Smooth muscle cell (in vitro differentiated cells): ENCODE measurements around the gene EEF2. TPM values are rescaled to one million over a fixed set of nuclear protein-coding genes. Genes with fewer than 3 reads are reported as not detected.
"Not testable (repeated sequence)": the region's sequence is repeated elsewhere in the genome, so short reads cannot be mapped to it uniquely, and the experiment has no call there.

ENCODE experiments used
- DNase-seq: peaks from one replicate; lab custom pipeline; 2025; ENCODE audit not compliant: unreplicated experiment; lab: John Stamatoyannopoulos, UW
- H2AFZ ChIP-seq: fragments of 200-600 bp; sonication (generic); 2 replicates; pipeline ENCODE4 v1.6.0; 2016; ENCODE audit warnings: antibody characterized with exemption, low read depth, mild to moderate bottlenecking
- H3F3A ChIP-seq: fragments of 200-600 bp; sonication (generic); 2 replicates; pipeline ENCODE4 v1.6.0; 2017; ENCODE audit warnings: antibody characterized with exemption, low read depth
- H3K27ac ChIP-seq: fragments of 200-600 bp; sonication (generic); 2 replicates; pipeline ENCODE4 v1.5.1; 2016; ENCODE audit warnings: low read depth, mild to moderate bottlenecking
- H3K27me3 ChIP-seq: fragments of 200-600 bp; sonication (generic); 2 replicates; pipeline ENCODE4 v1.6.1; 2016; ENCODE audit warnings: low read depth, mild to moderate bottlenecking
- H3K36me3 ChIP-seq: fragments of 200-600 bp; sonication (generic); 2 replicates; pipeline ENCODE4 v1.5.1; 2016; ENCODE audit warnings: low read depth
- H3K4me1 ChIP-seq: fragments of 200-600 bp; sonication (generic); 2 replicates; pipeline ENCODE4 v1.5.1; 2016; ENCODE audit warnings: low read depth
- H3K4me2 ChIP-seq: fragments of 200-600 bp; sonication (generic); 2 replicates; pipeline ENCODE4 v1.6.0; 2016; ENCODE audit warnings: mild to moderate bottlenecking
- H3K4me3 ChIP-seq: fragments of 200-600 bp; sonication (generic); 2 replicates; pipeline ENCODE4 v1.5.1; 2016; ENCODE audit warnings: mild to moderate bottlenecking
- H3K79me2 ChIP-seq: fragments of 200-600 bp; sonication (generic); 2 replicates; pipeline ENCODE4 v1.6.0; 2016; ENCODE audit warnings: low read depth, mild to moderate bottlenecking
- H3K9ac ChIP-seq: fragments of 200-600 bp; sonication (generic); 2 replicates; pipeline ENCODE4 v1.6.0; 2016; ENCODE audit warnings: low read depth
- H3K9me3 ChIP-seq: fragments of 200-600 bp; sonication (generic); replicated peaks from 2 replicates; pipeline ENCODE4 v1.5.1; 2016; ENCODE audit warnings: low read depth
- H4K20me1 ChIP-seq: fragments of 200-600 bp; sonication (generic); 2 replicates; pipeline ENCODE4 v1.6.0; 2016; ENCODE audit warnings: low read depth
- CTCF ChIP-seq: fragments of 200-600 bp; sonication (generic); IDR thresholded peaks from 2 replicates; pipeline ENCODE4 v1.5.1; 2017; ENCODE audit warnings: borderline replicate concordance, mild to moderate bottlenecking, antibody characterized with exemption; ENCODE audit not compliant: insufficient read depth, poor library complexity, severe bottlenecking
- WGBS: methylation state at CpG from one replicate; pipeline ENCODE4 v1.1.7; 2016; ENCODE audit warnings: low lambda C conversion rate; 5-methylcytosine and 5-hydroxymethylcytosine counted together
- polyA plus RNA-seq: library from polyadenylated mRNA; unstranded; fragments of >200 nt; fragmentation: Nextera tagmentation; extraction: Ambion mirVana; gene quantifications from 2 replicates; pipeline ENCODE4 v1.2.1, GENCODE V29; 2016
- total RNA-seq: library from RNA; depleted of rRNA; stranded (reverse); fragments of >200 nt; gene quantifications from 2 replicates; pipeline ENCODE4 v1.2.3, GENCODE V29; 2014

Gene EEF2
- total and polyA plus RNA-seq, 2 experiments from 2014 or later: 365 to 903 TPM

DNA sequence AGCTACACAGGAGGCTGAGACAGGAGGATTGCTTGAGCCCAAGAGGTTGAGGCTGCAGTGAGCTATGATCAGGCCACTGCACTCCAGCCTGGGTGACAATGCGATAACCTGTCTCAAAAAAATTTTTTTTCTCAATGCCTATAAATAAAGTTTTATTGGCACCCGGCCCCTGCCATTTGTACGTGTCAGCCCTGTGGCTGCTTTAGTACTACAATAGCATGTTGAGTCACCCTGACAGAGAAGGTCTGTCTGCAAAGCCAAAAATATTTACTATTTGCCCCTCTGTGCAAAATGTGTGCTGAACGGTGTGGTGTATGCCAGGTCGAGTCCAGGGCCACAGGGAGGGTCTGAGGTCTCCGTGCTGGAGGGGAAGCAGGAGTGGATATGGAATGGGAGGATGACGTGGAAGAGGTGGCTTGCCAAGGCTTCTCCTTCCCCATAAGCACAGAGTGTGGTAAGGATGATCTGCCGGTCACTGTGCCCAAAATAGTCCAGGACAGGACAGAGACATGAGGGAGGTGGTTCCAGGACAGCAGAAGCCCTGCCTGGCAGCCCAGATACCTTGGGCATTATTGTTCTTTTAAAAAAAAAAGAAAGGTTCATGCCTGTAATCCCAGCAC is 42.4 kb downstream of the EEF2 start:
- Histone ChIP-seq H3K79me2 (no peaks in the 10 kb centered on the region), H3F3A (no peaks in the 10 kb centered on the region), H3K9me3 (no peaks in the 10 kb centered on the region), H2AFZ (no peak overlapping the region), H3K4me2 (no peak overlapping the region), H3K4me1 (no peaks in the 10 kb centered on the region), H4K20me1 (no peaks in the 10 kb centered on the region), H3K36me3 (no peaks in the 10 kb centered on the region), H3K9ac (no peak overlapping the region), H3K27ac (no peak overlapping the region), H3K4me3 (no peak overlapping the region), H3K27me3 (no peaks in the 10 kb centered on the region)
- no peak for TF ChIP-seq CTCF
- DNase-seq: no peak
- 94% methylated on average over 8 of the region's 8 CpGs for WGBS

- H2AFZ ChIP-seq, H4K20me1 ChIP-seq, H3K9ac ChIP-seq, H3K27ac ChIP-seq, H3K9me3 ChIP-seq, DNase-seq, H3K4me2 ChIP-seq, H3K4me3 ChIP-seq, H3K79me2 ChIP-seq, H3K36me3 ChIP-seq, H3F3A ChIP-seq, H3K4me1 ChIP-seq: not testable (repeated sequence)
- 90% methylated on average over 9 of the region's 22 CpGs for WGBS
- peaks cover 24% of the 10 kb centered on the region for H3K27me3 ChIP-seq
These were observed 46.8 kb downstream of the EEF2 start for GRCh38 chr19:3938300-3938950.

- Histone ChIP-seq H3K79me2 (no peaks in the 10 kb centered on the region), H2AFZ (no peak overlapping the region), H3K27ac (no peak overlapping the region), H3K27me3 (peaks cover 35% of the 10 kb centered on the region), H3K36me3 (no peaks in the 10 kb centered on the region), H3K4me2 (no peak overlapping the region), H4K20me1 (no peaks in the 10 kb centered on the region), H3K4me1 (peaks cover 7% of the 10 kb centered on the region), H3K9me3 (no peaks in the 10 kb centered on the region), H3K4me3 (no peak overlapping the region), H3F3A (no peaks in the 10 kb centered on the region), H3K9ac (no peak overlapping the region)
- TF ChIP-seq CTCF: no peak
- 92% methylated on average over 19 of the region's 29 CpGs for WGBS
- DNase-seq: no peak
These were observed 48.5 kb downstream of the EEF2 start for GRCh38 chr19:3936506-3937442.
